Measurements from ENCODE around the gene DMRTC2. TPM values are rescaled to one million over a fixed set of nuclear protein-coding genes. Genes with fewer than 3 reads are reported as not detected.
A peak's percentile ranks its signal among the peaks of the same experiment; 100 is the strongest.

The DMRTC2 gene
- total RNA-seq, 2 experiments from 2014 or later: not detected

DNA sequence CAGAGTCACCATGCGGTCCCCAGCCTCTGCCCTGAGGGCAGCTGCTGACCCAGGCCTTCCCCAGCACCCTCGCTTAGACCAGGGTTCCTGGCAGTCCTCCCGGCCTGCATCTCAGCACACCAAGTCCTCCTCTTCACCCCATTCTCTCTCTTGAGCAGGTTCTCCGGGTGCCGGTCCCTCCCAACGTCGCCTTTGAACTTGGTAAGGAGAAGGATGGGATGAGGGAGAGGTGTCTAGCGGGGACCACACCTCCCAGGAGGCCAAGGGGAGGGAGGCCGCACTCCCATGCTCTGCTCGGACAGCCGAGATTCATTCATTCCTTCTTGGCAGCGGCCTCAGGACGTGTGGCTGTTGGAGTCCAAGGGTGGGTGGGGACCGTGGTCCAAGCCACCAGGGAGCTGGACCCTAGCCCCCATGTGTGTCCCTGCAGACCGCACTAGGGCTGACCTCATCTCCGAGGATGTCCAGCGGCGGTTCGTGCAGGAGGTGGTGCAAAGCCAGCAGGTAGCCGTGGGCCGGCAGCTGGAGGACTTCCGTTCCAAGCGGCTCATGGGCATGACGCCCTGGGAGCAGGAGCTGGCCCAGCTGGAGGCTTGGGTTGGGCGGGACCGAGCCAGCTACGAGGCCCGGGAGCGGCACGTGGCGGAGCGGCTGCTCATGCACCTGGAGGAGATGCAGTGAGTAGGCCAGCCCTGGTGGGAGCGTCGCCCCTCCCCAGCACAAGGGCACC lies 47.5 kb downstream of the DMRTC2 start:
- POLR2A ChIA-PET: interaction anchor here (0.7 to 12.0 kb wide), 10 partner anchors 8 to 32 kb away, joined by 3 to 314 read pairs (median 4); partner anchors contain the start of genes CD79A and RPS19
- ATAC-seq (ENCODE audit: low read depth) (no peak), DNase-seq (no peak)
- Mint-ChIP-seq H3K9me3 (no peaks in the 10 kb centered on the region), H3K36me3 (peaks cover 34% of the 10 kb centered on the region), H3K4me1 (peaks cover 43% of the 10 kb centered on the region), H3K27me3 (no peaks in the 10 kb centered on the region), H3K27ac (peak overlapping the region; percentile 61), H3K4me3 (no peak overlapping the region)

DNA sequence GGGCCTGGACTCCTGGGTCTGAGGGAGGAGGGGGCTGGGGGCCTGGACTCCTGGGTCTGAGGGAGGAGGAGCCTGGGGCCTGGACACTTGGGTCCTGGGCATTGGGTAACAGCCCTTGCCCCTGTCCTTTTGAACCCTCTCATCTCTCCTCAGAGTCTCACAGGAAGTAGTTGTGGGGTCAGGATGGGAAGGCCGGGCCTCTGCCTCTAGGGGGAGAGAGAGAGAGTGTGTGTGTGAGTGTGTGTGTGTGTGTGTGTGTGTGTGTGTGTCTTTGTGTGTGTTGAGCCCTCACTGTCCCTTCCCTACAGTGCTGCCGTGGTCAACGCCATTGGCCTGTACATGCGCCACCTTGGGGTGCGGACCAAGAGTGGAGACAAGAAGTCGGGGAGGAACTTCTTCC lies 49.1 kb downstream of the DMRTC2 start:
- DNase-seq (no peak), ATAC-seq (ENCODE audit: low read depth) (peak; percentile 60)
- no peaks in the 10 kb centered on the region for H3K9me3 Mint-ChIP-seq
- peaks cover 29% of the 10 kb centered on the region for H3K36me3 Mint-ChIP-seq
- POLR2A ChIA-PET: no interaction called here
- H3K4me1 Mint-ChIP-seq: peaks cover 36% of the 10 kb centered on the region
- H3K27ac Mint-ChIP-seq: peak overlapping the region; percentile 80
- H3K4me3 Mint-ChIP-seq: peak overlapping the region; percentile 33
- no peaks in the 10 kb centered on the region for H3K27me3 Mint-ChIP-seq

DNA sequence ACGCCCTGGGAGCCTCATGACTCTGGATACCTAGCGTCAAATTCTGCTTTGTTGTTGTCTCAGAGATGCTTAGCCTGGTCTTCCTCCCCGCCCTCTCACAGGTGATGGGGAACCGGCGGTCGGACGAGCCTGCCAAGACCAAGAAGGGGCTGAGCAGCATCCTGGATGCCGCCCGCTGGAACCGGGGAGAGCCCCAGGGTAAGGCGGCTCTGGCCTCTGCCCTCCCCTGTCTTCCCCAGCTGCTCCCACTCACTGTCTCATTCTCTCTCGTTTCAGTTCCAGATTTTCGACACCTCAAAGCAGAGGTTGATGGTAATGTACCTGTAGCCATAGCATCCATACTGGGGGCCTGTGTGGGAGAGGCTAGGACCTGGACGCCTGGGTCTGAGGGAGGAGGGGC lies 49.5 kb downstream of the DMRTC2 start:
- Mint-ChIP-seq H3K4me3 (no peak overlapping the region), H3K27ac (peak overlapping the region; percentile 80), H3K36me3 (peaks cover 28% of the 10 kb centered on the region), H3K27me3 (no peaks in the 10 kb centered on the region), H3K4me1 (peaks cover 34% of the 10 kb centered on the region), H3K9me3 (no peaks in the 10 kb centered on the region)
- POLR2A ChIA-PET: interaction anchor here (0.6 to 2.5 kb wide), 2 partner anchors 9 to 31 kb away, joined by 5 to 13 read pairs; no protein-coding TSS in a partner anchor
- ATAC-seq (ENCODE audit: low read depth) (no peak), DNase-seq (no peak)

DNA sequence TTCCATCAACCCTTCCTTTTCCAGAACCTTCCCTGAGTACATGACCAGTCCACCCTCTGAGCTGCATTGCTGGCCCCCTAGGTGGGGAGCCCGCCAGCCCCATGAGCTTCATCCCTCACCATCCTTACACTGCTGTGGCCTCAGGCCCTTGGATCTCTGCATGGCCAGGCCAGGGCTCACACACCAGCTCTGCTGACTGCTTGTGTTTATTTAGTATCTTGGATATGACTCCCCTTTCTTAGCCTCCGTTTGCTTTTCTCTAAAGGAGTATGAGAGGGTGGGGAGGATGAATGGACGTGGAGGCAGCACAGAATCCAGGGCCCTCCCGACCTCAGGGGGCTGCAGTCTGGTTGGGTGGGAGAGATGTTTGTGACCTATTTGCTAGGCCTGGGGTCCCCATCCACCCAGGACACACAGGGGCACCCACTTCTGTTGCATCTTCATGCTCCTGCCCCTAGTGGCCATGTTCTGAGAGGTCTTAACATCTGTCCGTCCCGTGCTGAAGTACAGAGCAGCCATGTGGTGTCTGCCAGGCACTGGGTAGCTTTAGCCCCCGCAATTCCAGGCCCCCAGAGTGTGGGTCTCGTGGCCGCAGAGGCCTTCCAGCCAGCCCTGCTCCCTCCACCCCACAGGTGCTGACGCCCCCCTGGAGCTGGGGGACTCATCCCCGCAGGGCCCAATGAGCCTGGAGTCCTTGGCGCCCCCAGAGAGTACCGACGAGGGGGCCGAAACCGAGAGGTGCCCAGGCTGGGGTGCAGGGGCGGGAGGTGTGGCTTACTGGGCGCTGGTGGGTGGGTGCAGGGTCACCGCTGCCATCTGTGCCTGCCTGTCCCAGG lies 51.1 kb downstream of the DMRTC2 start:
- no peaks in the 10 kb centered on the region for H3K9me3 Mint-ChIP-seq
- H3K4me3 Mint-ChIP-seq: no peak overlapping the region
- peak overlapping the region; percentile 71 for H3K27ac Mint-ChIP-seq
- peaks cover 31% of the 10 kb centered on the region for H3K4me1 Mint-ChIP-seq
- POLR2A ChIA-PET: interaction anchor here (0.5 to 2.5 kb wide), 5 partner anchors 8 to 38 kb away, joined by 3 to 13 read pairs (median 5); no protein-coding TSS in a partner anchor
- H3K27me3 Mint-ChIP-seq: no peaks in the 10 kb centered on the region
- peak; percentile 21 for ATAC-seq (ENCODE audit: low read depth)
- H3K36me3 Mint-ChIP-seq: peaks cover 23% of the 10 kb centered on the region
- DNase-seq: no peak

DNA sequence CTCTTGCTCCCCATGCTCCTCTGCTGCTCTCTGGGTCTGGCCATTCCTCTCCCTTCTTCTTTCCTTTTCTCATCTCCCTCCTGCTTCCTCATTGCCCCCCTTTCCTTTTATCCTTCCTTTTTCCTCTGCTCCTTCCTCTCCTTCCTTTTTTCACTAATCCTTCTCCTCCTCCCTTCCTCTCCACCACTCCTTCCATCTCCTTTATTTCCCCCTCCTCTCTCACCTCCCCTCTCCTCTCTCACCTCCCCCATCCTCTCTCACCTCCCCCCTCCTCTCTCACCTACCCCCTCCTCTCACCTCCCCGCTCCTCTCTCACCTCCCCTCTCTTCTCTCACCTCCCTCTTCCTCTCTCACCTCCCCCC lies 51.7 kb downstream of the DMRTC2 start:
- no peak for DNase-seq
- H3K9me3 Mint-ChIP-seq: no peaks in the 10 kb centered on the region
- peaks cover 26% of the 10 kb centered on the region for H3K4me1 Mint-ChIP-seq
- no peaks in the 10 kb centered on the region for H3K27me3 Mint-ChIP-seq
- peak overlapping the region; percentile 71 for H3K27ac Mint-ChIP-seq
- no peak for ATAC-seq (ENCODE audit: low read depth)
- POLR2A ChIA-PET: interaction anchor here (0.9 to 2.5 kb wide), 3 partner anchors 8 to 11 kb away, joined by 4 to 13 read pairs (median 7); no protein-coding TSS in a partner anchor
- H3K36me3 Mint-ChIP-seq: peaks cover 22% of the 10 kb centered on the region
- no peak overlapping the region for H3K4me3 Mint-ChIP-seq

DNA sequence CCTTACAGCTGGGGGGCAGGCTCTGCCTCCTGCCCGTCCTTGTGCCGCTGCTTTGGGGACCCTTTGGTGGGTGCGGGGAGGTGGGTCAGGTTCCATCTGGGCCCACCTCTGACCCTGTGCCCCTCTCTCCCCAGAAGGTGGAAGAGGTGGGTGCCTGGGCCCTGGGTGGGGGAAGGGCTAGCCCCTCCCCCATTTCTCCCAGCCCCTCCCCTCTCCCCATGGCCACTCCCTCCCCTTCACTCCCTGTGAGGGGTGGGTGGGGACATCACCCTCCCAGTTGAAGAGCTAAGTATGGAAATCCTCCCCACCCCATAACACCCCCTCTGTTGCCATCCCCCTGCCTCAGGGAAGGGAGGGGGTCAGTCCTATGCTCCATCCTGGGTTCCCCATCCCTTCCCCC lies 52.3 kb downstream of the DMRTC2 start:
- no peak for ATAC-seq (ENCODE audit: low read depth)
- Mint-ChIP-seq H3K4me3 (no peak overlapping the region), H3K27ac (no peak overlapping the region), H3K36me3 (peaks cover 24% of the 10 kb centered on the region), H3K4me1 (peaks cover 25% of the 10 kb centered on the region), H3K27me3 (no peaks in the 10 kb centered on the region), H3K9me3 (no peaks in the 10 kb centered on the region)
- no peak for DNase-seq
- POLR2A ChIA-PET: interaction anchor here (0.6 kb wide), 1 partner anchor 24 kb away, joined by 3 read pairs; no protein-coding TSS in a partner anchor

DNA sequence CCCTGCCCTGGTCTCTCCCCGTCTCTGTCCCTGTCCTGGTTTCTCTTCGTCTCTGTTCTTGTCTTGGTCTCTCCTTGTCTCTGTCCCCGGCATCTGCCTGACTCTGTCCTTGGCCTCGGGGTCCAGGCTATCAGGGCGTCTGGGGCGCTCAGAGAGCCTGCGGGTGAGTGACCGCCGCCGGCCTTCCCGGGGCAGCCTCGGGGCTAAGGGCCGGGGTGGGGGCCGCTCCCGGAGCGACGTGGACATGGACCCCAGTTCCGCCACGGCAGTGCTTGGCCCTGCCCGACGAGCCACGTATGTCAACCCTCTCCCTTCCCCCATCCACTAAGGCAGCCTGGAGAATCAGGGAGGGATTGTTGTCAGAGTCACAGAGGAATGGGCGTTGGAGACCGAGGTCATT lies 53.0 kb downstream of the DMRTC2 start:
- no peak overlapping the region for H3K4me3 Mint-ChIP-seq
- H3K4me1 Mint-ChIP-seq: peaks cover 25% of the 10 kb centered on the region
- DNase-seq: no peak
- no peaks in the 10 kb centered on the region for H3K9me3 Mint-ChIP-seq
- H3K27me3 Mint-ChIP-seq: no peaks in the 10 kb centered on the region
- no peak for ATAC-seq (ENCODE audit: low read depth)
- peaks cover 23% of the 10 kb centered on the region for H3K36me3 Mint-ChIP-seq
- H3K27ac Mint-ChIP-seq: peak overlapping the region; percentile 79
- POLR2A ChIA-PET: interaction anchor here (0.6 to 1.3 kb wide), 2 partner anchors 9 to 25 kb away, joined by 3 to 6 read pairs; no protein-coding TSS in a partner anchor

DNA sequence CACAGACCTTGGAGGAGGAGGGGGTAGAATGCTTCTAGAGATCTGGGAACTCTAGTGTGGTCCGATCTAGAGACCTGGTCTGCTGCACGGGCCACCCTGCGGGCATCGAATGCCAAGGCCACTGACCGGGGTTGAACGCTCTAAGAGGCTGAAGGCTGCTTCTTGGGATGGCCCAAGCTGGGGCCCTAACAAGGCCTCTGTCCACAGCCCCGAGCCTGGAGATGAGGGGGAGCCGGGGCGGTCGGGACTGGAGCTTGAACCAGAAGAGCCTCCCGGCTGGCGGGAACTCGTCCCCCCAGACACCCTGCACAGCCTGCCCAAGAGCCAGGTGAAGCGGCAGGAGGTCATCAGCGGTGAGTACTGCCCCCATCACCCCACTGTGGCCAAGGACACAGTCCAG lies 53.4 kb downstream of the DMRTC2 start:
- POLR2A ChIA-PET: interaction anchor here (1.3 kb wide), 1 partner anchor 10 kb away, joined by 6 read pairs; no protein-coding TSS in a partner anchor
- H3K27ac Mint-ChIP-seq: no peak overlapping the region
- DNase-seq: no peak
- no peak overlapping the region for H3K4me3 Mint-ChIP-seq
- H3K36me3 Mint-ChIP-seq: peaks cover 21% of the 10 kb centered on the region
- peaks cover 22% of the 10 kb centered on the region for H3K4me1 Mint-ChIP-seq
- no peak for ATAC-seq (ENCODE audit: low read depth)
- H3K9me3 Mint-ChIP-seq: no peaks in the 10 kb centered on the region
- no peaks in the 10 kb centered on the region for H3K27me3 Mint-ChIP-seq

Small RNA genes lying within 50 kb of the gene (microRNA-seq; reads per million reads assigned to microRNA genes)
- not detected for gene MIR6797

Other genes starting within 250 kb of the DMRTC2 start
- gene CEACAM4, start 218.0 kb upstream of the DMRTC2 start, total RNA-seq: not detected
- not detected for gene CEACAM7, start 156.8 kb upstream of the DMRTC2 start, total RNA-seq
- gene CEACAM5, start 136.4 kb upstream of the DMRTC2 start, total RNA-seq: not detected
- gene CEACAM6, start 89.5 kb upstream of the DMRTC2 start, total RNA-seq: not detected
- gene CEACAM3, start 48.5 kb upstream of the DMRTC2 start, total RNA-seq: not detected
- not detected for gene LYPD4, start 359 bp upstream of the DMRTC2 start, total RNA-seq
- gene RPS19, start 15.2 kb downstream of the DMRTC2 start, total RNA-seq: 1,000 to 10,000 TPM; 3,237 to 3,326 TPM
- gene CD79A, start 32.2 kb downstream of the DMRTC2 start, total RNA-seq: 10 to 100 TPM; 28.0 to 29.8 TPM
- gene ARHGEF1, start 38.1 kb downstream of the DMRTC2 start, total RNA-seq: 100 to 1,000 TPM; 807 to 824 TPM
- gene ERFL, start 83.4 kb downstream of the DMRTC2 start, total RNA-seq: 1 to 10 TPM; 4.3 to 4.5 TPM
- gene RABAC1, start 114.3 kb downstream of the DMRTC2 start, total RNA-seq: 10 to 100 TPM; 85.3 to 87.3 TPM
- gene ATP1A3, start 149.2 kb downstream of the DMRTC2 start, total RNA-seq: 1 to 10 TPM; 4.5 to 7.1 TPM
- gene GRIK5, start 225.2 kb downstream of the DMRTC2 start, total RNA-seq: under 1 TPM; 0.44 to 0.79 TPM
- gene ZNF574, start 231.1 kb downstream of the DMRTC2 start, total RNA-seq: 10 to 100 TPM; 17.6 to 18.9 TPM